Brain microvascular endothelial cell (primary cell): ENCODE measurements around the gene ETFDH.
"Not testable (repeated sequence)": the region's sequence is repeated elsewhere in the genome, so short reads cannot be mapped to it uniquely, and the experiment has no call there.

Source experiments
- DNase-seq: peaks from one replicate; pipeline ENCODE4 v3.0.0-alpha.2; 2020
- H3K27ac ChIP-seq: fragments of 250-450 bp; sonication (Bioruptor Pico); 2 replicates; pipeline ENCODE4 v1.5.1; 2020; ENCODE audit warnings: mild to moderate bottlenecking, moderate library complexity
- H3K27me3 ChIP-seq: fragments of 250-450 bp; sonication (Bioruptor Pico); replicated peaks from 2 replicates; pipeline ENCODE4 v1.5.1; 2020; ENCODE audit warnings: mild to moderate bottlenecking
- H3K36me3 ChIP-seq: fragments of 250-450 bp; sonication (Bioruptor Pico); replicated peaks from 2 replicates; pipeline ENCODE4 v1.5.1; 2020; ENCODE audit warnings: mild to moderate bottlenecking
- H3K4me3 ChIP-seq: 2 replicates; pipeline ENCODE4 v1.5.1; 2011; ENCODE audit warnings: low read depth, mild to moderate bottlenecking, control low read depth, low read length, moderate library complexity
- in situ Hi-C: cut with HindIII; loops from 2 replicates; pipeline ENCODE4 v1.10.0; 2017; ENCODE audit warnings: low sequenced_read_pairs, low pct_ligation_motif_present
- TF ChIP-seq, protein P1 (sequence below): IDR thresholded peaks from 2 replicates; pipeline ENCODE4 v1.5.1; 2011; ENCODE audit warnings: low read depth, mild to moderate bottlenecking, moderate library complexity, low read length, control low read depth, inconsistent platforms; ENCODE audit errors: missing control alignments

The ETFDH gene

GRCh38 chr4:158729716-158730559 is 57.8 kb downstream of the ETFDH start:
- Histone ChIP-seq H3K36me3 (no peaks in the 10 kb centered on the region), H3K4me3 (no peak overlapping the region), H3K27me3 (peaks cover 5% of the 10 kb centered on the region), H3K27ac (no peak overlapping the region)
- DNase-seq, result peak; percentile 77
- in situ Hi-C loops, result no loop called here
- TF ChIP-seq, protein P1, sequence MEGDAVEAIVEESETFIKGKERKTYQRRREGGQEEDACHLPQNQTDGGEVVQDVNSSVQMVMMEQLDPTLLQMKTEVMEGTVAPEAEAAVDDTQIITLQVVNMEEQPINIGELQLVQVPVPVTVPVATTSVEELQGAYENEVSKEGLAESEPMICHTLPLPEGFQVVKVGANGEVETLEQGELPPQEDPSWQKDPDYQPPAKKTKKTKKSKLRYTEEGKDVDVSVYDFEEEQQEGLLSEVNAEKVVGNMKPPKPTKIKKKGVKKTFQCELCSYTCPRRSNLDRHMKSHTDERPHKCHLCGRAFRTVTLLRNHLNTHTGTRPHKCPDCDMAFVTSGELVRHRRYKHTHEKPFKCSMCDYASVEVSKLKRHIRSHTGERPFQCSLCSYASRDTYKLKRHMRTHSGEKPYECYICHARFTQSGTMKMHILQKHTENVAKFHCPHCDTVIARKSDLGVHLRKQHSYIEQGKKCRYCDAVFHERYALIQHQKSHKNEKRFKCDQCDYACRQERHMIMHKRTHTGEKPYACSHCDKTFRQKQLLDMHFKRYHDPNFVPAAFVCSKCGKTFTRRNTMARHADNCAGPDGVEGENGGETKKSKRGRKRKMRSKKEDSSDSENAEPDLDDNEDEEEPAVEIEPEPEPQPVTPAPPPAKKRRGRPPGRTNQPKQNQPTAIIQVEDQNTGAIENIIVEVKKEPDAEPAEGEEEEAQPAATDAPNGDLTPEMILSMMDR, result peak; percentile 91

DNA sequence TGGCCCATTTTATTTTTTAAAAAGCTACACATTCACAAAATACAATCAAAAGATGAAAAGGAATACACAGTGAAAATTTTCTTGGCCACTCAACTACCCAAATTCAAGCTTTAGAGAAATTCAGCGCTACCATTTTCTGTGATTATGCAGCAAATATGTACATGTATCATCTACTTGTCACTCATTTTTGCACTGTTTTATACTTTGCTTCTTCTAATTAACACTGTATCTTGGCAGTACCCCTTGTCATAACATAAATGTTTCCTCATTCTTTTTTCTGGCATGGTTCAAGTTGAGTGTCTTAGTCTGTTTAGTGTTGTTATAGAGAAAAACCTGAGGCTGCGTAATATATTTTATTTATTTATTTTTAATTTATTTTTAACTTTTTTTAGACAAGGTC is 66.8 kb downstream of the ETFDH start:
- DNase-seq, result no peak
- H3K36me3 ChIP-seq, result no peaks in the 10 kb centered on the region
- in situ Hi-C loops, result no loop called here
- TF ChIP-seq, protein P1, result no peak
- H3K27ac ChIP-seq, result no peak overlapping the region
- H3K4me3 ChIP-seq, result no peak overlapping the region
- H3K27me3 ChIP-seq, result no peaks in the 10 kb centered on the region

- no peaks in the 10 kb centered on the region for H3K36me3 ChIP-seq
- TF ChIP-seq, protein P1, result no peak
- H3K27me3 ChIP-seq, result no peaks in the 10 kb centered on the region
- DNase-seq, result no peak
- H3K27ac ChIP-seq, result no peak overlapping the region
- no peak overlapping the region for H3K4me3 ChIP-seq
- in situ Hi-C loops, result no loop called here
Observed at GRCh38 chr4:158739600-158739999, 67.5 kb downstream of the ETFDH start.

- Histone ChIP-seq H3K4me3 (no peak overlapping the region), H3K27me3 (no peaks in the 10 kb centered on the region), H3K36me3 (no peaks in the 10 kb centered on the region), H3K27ac (no peak overlapping the region)
- in situ Hi-C loops, result no loop called here
- TF ChIP-seq, protein P1, result no peak
- no peak for DNase-seq
Observed at GRCh38 chr4:158741326-158742021, 69.4 kb downstream of the ETFDH start.

- DNase-seq, H3K27me3 ChIP-seq, H3K27ac ChIP-seq, H3K36me3 ChIP-seq, in situ Hi-C loops, H3K4me3 ChIP-seq: not testable (repeated sequence)
Observed at GRCh38 chr4:158746537-158746936, 74.4 kb downstream of the ETFDH start.

DNA sequence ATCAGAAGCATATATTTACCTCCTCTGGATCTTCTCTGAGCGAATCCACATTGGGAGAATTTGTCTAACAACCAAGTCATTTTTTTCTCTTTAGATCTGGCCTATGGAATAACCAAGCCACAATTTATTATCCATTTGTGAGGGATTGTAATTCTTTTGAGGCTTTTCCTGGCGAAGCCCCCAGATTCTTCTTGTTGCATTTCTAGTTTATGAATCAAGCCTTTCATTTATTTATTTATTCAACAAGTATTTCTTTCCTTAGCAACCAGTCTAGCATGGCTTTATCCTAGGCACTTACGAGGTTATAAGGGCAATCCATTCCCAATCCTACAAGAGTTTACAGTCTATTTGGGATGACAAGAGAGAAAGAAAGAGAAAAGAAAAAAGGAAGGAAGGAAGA is 78.3 kb downstream of the ETFDH start:
- Histone ChIP-seq H3K4me3 (no peak overlapping the region), H3K36me3 (no peaks in the 10 kb centered on the region), H3K27me3 (no peaks in the 10 kb centered on the region), H3K27ac (peak overlapping the region; percentile 36)
- TF ChIP-seq, protein P1, result no peak
- DNase-seq, result peak; percentile 73
- in situ Hi-C loops, result no loop called here
